Renal cortex interstitium (tissue), 15 donors: ENCODE results near the gene LMAN1. TPM values are rescaled to one million over a fixed set of nuclear protein-coding genes. Genes with fewer than 3 reads are reported as not detected.

Source experiments
- DNase-seq, 11 donors: peaks; one replicate each; pipeline ENCODE4 v3.0.0-alpha.2; 2013; ENCODE audit warnings: low read depth in 9 of 11, low spot score in 4 of 11; ENCODE audit errors: extremely low read depth in 1 of 11
- long read RNA-seq, 16 experiments: transcript quantifications; one replicate each; lab custom pipeline, GENCODE V29; 2026
- polyA plus RNA-seq, 3 donors: library from polyadenylated mRNA; unstranded; fragments of 120-200 nt; gene quantifications; one replicate each; pipeline ENCODE4 v1.2.1, GENCODE V29; 2013; ENCODE audit not compliant: insufficient read length in 3 of 3

Gene LMAN1, protein sequence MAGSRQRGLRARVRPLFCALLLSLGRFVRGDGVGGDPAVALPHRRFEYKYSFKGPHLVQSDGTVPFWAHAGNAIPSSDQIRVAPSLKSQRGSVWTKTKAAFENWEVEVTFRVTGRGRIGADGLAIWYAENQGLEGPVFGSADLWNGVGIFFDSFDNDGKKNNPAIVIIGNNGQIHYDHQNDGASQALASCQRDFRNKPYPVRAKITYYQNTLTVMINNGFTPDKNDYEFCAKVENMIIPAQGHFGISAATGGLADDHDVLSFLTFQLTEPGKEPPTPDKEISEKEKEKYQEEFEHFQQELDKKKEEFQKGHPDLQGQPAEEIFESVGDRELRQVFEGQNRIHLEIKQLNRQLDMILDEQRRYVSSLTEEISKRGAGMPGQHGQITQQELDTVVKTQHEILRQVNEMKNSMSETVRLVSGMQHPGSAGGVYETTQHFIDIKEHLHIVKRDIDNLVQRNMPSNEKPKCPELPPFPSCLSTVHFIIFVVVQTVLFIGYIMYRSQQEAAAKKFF
- polyA plus RNA-seq, result 100 to 1,000 TPM in 2 of 3 donors, 10 to 100 TPM in 1; 98.9 to 124 (median 113) TPM
- long read RNA-seq, donor 1, full-length matches to known transcripts, result 7 of 27 reads
- long read RNA-seq, donor 1, partial matches to known transcripts, result 20 of 27 reads
- long read RNA-seq, donor 1, other reads (novel, unspliced or antisense), result 0 of 27 reads
- long read RNA-seq, donor 2, full-length matches to known transcripts, result 6 of 29 reads
- long read RNA-seq, donor 2, partial matches to known transcripts, result 23 of 29 reads
- long read RNA-seq, donor 2, other reads (novel, unspliced or antisense), result 0 of 29 reads
- long read RNA-seq, donor 3, full-length matches to known transcripts, result 17 of 47 reads
- long read RNA-seq, donor 3, partial matches to known transcripts, result 30 of 47 reads
- long read RNA-seq, donor 3, other reads (novel, unspliced or antisense), result 0 of 47 reads
- long read RNA-seq, donor 4, full-length matches to known transcripts, result 10 of 18 reads
- long read RNA-seq, donor 4, partial matches to known transcripts, result 8 of 18 reads
- long read RNA-seq, donor 4, other reads (novel, unspliced or antisense), result 0 of 18 reads
- long read RNA-seq, donor 5, result 0 reads
- long read RNA-seq, donor 6, full-length matches to known transcripts, result 21 of 49 reads
- long read RNA-seq, donor 6, partial matches to known transcripts, result 28 of 49 reads
- long read RNA-seq, donor 6, other reads (novel, unspliced or antisense), result 0 of 49 reads
- long read RNA-seq, donor 7, full-length matches to known transcripts, result 11 of 26 reads
- long read RNA-seq, donor 7, partial matches to known transcripts, result 15 of 26 reads
- long read RNA-seq, donor 7, other reads (novel, unspliced or antisense), result 0 of 26 reads
- long read RNA-seq, donor 8, result 0 reads
- long read RNA-seq, donor 9, full-length matches to known transcripts, result 8 of 26 reads
- long read RNA-seq, donor 9, partial matches to known transcripts, result 18 of 26 reads
- long read RNA-seq, donor 9, other reads (novel, unspliced or antisense), result 0 of 26 reads
- long read RNA-seq, donor 10, full-length matches to known transcripts, result 10 of 33 reads
- long read RNA-seq, donor 10, partial matches to known transcripts, result 23 of 33 reads
- long read RNA-seq, donor 10, other reads (novel, unspliced or antisense), result 0 of 33 reads
- long read RNA-seq, donor 11, full-length matches to known transcripts, result 13 of 28 reads
- long read RNA-seq, donor 11, partial matches to known transcripts, result 15 of 28 reads
- long read RNA-seq, donor 11, other reads (novel, unspliced or antisense), result 0 of 28 reads
- long read RNA-seq, donor 12, full-length matches to known transcripts, result 7 of 13 reads
- long read RNA-seq, donor 12, partial matches to known transcripts, result 6 of 13 reads
- long read RNA-seq, donor 12, other reads (novel, unspliced or antisense), result 0 of 13 reads
- long read RNA-seq, donor 13, result 0 reads
- long read RNA-seq, donor 14, full-length matches to known transcripts, result 14 of 28 reads
- long read RNA-seq, donor 14, partial matches to known transcripts, result 14 of 28 reads
- long read RNA-seq, donor 14, other reads (novel, unspliced or antisense), result 0 of 28 reads
- long read RNA-seq, donor 15, full-length matches to known transcripts, result 7 of 20 reads
- long read RNA-seq, donor 15, partial matches to known transcripts, result 13 of 20 reads
- long read RNA-seq, donor 15, other reads (novel, unspliced or antisense), result 0 of 20 reads
- long read RNA-seq, donor 16, full-length matches to known transcripts, result 28 of 80 reads
- long read RNA-seq, donor 16, partial matches to known transcripts, result 52 of 80 reads
- long read RNA-seq, donor 16, other reads (novel, unspliced or antisense), result 0 of 80 reads

DNA sequence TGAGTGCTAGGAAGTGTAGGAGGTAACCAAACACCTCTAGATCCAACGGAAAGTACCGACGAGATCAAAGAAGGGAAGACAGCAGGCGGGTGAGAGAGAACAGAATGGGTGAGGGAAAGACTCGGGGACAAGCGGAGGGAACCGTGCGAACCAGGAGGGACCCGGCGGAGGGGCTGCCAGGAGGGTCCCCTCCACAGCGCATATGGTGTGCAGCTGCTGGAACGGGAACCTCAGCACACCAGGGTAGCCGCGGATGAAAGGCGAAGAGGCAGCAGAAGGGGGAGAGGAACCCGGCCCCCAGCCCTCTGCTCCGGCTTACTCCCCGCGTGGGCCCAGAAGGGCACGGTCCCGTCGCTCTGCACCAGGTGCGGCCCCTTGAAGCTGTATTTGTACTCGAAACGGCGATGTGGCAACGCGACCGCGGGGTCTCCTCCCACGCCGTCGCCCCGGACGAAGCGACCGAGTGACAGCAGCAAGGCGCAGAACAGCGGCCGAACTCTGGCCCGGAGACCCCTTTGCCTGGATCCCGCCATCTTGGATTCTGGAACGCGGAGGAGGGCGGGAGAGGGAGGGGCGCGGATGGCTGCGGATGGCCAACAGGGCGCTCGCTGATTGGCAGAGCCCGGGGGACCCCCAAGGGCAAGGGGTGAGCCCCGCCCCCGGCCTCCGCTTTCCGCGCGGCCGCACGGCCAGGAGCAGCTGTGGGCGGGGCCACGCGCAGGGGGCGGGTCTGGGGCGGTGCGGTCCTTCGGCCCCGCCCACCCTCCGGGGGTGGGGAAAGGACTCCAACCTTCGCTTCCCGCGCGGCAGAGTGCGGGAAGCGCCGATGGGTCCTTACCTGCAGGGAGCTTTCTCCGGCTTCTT is at the start of gene LMAN1:
Gene LMAN1 (minus strand): TSS at position 554 of the 864 bp plus-strand sequence. CDS start 21 bp downstream, at position 533.
- peak; percentile 86 to 95 (median 93) for DNase-seq

DNA sequence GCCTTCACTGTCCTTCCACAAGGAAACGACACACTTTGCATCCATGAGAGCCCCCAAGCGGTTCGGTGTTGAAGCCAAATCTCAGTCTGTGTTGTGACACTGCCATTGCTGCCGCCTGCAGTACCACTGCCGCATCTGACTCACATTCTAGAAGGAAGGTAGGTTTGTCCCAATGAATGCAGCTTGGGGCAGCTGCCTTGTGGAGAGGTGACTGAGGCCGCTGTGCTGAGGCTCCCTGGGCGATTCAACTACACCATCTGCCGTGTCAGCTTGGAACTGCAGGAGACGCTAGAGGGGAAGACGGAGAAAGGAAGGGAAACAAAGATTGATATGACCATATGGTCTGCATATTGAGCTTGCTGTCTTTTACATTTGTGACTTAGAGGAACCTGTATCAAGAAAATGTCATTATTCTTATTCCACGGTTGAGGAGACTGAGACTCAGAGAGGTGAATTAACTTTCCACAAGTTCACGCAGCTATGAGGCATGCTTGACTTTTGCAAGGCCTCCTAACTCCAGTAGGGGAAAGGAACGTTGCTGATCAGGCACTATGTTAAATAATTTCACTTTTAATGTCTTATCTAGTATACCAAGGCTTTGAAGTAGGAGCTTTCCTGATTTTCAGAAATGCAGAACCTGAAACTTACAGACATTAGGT is 43.5 kb upstream of the LMAN1 start:
- peak; percentile 55 to 83 (median 69) for DNase-seq

DNA sequence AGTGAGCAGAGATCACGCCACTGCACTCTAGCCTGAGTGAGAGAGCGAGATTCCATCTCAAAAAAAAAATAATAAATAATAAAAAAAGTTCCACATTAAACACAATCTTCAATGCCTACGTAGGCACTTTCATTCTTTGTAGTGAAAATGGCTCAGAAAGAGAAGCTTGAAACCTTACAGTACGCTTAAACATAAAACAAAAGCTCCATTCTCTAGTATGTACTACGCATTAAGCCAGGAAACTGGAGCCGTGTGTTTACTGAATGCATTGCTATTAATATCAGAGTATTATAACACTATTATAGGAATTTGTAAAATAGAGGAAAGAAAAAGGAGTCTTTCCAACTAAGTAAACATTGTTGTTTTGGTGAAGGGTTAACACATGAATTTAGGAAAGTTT is 41.3 kb upstream of the LMAN1 start:
- DNase-seq, result no peak

DNA sequence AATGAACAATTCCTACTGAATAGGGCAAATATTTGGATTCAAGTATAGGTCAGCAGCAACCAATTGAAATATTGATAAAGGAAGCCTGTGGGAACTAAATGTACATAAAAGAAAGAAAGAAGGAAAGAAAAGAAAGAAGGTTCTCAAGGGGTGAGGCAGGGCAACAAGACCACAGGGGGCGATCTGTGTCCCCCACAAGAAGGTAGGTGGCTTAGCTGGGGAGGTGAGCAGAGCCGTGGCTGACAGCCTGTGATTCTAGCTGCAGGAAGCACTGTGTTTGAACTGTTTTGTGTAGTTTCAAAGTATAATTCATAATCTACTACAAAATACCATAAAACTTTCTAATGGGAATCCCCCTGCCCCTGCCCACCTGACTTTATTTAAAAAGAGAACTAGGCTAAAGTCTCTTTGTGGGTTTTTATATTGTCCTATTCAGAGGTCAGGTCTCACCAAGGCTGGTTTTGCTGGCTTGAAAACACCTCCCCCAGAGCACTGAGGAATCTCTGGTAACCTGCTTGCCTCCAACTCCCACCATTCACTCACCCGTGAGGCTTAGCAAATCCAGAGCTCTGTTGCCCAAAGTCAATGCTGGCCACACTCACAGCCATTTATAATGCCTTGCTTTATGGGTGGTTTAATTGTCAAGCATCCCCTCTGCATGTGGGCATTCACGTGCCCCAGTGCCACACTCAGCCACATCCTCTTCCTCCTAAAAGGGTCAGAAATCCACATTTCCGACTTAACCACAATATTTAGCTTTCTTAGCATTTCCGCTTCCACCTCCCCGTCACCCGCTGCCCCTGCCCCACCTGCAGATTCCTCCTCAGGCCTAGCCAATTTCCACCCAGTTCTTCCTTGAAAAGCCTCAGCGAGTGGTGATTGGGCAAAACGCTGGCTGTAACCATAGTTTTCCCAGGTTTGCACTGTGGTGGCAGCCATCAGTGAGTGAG is 36.4 kb upstream of the LMAN1 start:
- DNase-seq, result no peak

DNA sequence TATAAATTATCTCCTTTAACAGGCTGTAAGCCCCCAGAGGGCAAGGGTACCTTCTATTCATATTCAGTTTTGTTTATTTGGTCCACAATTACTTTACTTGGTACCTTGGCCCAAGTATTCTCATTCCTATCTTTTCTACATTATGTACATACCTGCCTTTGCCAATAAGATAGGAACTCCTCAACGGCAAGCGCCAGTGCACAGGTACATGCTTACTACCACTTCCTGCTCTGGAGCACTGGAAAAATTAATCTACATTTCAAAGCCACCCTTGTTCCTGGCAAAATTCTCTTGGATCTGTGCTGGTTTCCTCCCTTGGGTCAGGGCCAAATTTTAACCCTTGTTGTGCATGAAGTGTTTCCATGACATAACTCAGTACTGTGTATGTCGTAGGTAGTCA is 34.3 kb upstream of the LMAN1 start:
- DNase-seq, result no peak

DNA sequence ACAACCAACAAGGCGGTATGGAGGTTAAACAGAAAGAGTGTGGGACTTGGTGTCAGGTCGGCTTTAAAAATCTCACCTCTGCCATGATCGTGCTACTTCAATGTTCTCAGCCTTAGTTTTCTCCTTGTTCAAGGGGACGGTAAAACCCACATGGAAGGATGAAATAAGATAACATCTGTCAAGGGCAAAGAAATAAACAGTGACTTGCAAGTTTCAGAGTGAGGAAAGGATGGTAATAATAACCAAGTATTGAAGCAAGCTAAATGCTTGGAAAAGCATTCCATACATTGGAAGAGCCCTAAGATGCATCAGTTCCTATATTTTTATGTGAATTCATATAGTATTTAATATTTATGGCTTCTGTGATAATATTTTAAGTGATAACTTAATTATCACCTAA is 29.8 kb upstream of the LMAN1 start:
- no peak for DNase-seq

DNA sequence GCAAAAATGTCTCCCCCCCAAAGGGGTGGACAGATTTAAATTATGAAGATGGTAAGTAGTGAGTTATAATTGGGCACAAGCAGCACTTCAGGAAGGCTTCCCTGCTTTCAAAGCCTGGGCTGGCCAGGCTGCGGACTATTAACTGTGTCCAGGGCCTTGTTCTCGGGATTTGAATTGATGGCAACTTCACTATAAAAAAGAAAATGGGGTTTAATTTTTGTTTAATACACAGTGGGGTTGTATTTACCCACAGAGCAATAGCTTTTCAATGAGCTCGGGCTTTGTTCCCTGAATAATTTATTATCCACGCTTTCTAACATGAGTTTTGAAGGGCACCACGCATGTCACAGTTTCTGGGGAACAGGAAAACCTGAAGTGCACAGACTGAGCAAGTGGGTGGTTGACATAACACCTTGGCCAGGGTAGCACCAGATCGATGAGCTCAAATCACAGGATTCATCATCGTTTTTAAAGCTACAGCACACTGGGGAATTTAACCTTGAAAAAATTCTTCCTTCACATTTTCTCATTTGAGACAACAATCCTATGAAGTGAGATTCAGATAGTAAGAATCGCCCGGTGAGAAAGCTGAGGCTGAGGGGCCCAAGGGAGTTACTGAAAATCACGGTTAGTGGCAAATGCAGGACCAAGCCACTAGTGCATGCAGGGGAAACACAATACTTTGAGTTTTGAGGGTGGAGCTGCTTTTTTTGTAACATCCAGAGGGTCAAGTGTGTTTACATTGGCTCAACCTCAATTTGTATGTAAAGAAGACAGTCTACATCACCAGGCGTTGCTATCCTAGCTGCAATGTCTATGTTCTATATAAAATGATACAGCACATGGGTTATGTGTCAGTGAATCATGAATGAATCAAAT is 28.9 kb upstream of the LMAN1 start:
- DNase-seq, result peak in 2 of 11 donors; percentile 20 to 25

DNA sequence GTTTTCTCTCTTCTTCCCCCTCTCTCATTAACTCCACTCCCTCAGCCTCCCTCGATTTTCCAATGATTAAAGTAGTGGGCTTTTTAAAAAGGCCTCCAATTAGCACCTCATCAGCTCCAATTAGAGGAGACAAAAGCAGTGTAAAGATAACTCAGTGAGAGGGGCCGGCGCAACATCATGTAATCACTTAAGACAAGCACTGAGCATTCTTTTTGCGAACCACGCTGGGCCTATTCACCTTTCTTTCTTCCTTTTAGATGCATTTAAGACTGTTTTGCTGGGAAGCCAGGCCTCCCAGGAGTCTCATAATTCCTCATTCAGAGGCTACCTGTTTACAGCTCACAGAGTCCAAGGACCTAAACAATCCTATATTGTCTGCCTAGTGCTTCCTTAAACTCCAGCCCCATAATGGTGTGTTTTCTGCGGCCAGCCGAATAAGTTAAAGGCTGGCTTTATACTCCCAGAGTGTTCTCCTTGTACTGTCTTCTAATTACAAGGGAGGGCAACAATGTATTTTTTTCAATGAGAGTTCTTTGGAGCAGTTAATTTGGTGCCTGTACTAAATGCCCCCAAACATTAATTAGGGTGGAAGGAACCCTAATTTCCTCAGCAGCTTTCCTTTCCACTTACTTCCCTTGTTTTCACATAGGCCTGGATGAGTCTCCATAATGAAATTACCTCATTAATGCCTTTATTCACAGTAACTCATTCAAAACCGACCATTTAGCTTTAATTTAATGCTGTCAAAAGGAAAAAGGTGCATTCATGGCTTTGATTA is 28.0 kb upstream of the LMAN1 start:
- no peak for DNase-seq

DNA sequence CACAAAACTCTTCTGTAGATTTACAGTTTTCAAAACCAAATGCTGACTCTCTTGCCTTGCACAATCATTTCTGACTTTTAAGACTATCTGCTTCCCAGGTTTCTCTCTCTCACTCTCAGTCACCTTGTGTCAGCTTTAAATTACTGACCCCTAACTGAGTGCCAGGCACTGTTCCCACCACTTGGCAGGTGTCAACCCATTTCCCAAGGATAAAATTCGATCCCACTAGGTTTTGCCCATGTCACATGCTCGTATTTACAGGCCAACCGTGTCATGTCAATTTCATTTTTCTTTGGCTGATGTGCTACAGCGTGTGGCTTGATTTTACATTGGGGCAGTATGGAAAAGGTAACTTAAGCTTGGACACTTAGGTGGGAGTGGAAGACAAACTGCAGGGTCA is 26.1 kb upstream of the LMAN1 start:
- no peak for DNase-seq

DNA sequence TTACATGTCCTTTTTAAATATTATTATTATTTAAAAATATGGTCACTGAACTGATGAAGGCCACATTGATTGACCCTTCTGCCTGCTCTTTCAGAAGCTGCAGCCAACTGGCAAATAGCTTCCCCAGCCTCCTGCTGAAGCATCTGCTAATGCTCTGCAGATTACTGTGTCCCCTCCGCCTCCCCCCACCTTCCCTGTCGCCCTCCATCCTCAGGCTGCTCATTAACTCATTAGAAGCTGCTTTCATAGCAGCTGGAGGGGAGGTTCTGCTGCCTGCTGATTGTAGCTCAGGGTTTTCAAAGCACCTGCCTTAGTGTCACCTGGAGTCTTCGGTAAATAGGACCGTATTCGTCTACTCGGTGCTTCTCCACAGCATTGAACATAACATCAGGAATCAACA is 24.8 kb upstream of the LMAN1 start:
- no peak for DNase-seq

DNA sequence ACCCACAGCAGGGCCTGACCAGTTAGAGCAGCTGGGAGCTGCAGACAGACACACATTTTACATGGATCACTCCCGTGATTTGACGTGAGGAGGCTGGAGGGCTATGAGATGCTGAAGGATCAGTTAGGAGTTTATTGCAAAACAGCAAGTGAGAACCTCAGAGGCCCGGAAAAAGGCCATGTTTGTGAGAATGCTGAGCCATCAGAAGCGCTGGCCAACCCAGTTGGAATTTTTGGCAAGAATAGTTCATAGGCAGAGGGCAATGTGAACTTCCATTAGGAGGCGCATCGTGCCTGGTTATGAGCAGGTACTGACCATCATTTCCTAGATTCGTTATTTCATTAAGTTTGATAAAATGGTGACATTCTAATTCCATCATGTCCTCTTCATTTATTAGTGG is 23.3 kb upstream of the LMAN1 start:
- no peak for DNase-seq

DNA sequence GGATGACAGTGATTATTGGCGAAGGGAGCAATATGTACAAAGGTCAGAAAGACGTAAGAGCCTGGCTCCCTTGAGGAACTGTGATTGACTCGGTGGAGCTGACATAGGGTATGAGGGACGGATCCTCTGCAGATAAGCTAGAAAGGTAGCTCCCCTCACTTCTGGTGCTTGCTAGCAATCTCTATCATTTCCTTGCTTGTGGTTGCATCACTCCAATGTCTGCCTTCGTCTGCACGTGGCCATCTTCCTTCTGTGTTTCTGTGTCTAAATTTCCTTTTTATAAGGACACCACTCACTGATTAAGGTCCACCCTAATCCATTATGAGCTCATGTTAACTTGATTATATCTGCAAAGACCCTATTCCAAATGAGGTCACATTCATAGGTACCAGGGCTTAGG is 22.9 kb upstream of the LMAN1 start:
- no peak for DNase-seq

DNA sequence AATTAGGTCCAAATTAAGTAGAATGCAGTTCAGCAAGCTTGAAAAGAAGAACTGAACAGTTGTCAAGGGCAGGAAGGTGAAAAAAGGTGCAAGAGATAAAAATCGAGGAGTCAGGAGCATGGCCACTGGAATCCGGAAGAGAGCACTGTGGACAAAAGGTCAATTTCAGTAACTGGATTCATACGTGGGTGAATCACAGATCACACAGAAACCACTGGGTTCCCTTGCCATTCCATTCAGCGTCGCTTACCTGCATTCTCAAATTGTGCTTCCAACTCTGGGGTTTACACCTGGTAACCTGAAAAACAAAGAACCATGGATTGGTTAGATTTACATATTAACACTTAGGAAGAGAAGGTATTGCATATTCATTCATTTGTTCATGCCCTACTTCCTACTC is 21.6 kb upstream of the LMAN1 start:
- no peak for DNase-seq
